GM12892 (cell line): ENCODE measurements around the gene NAV1.

Experiments
- DNase-seq: peaks from one replicate; pipeline ENCODE4 v3.0.0; 2011; ENCODE audit not compliant: insufficient read length
- FAIRE-seq: peaks from 2 replicates; lab custom pipeline; 2011; peaks lifted over from hg19 to GRCh38; lab: Jason Lieb, UNC
- POLR2A ChIP-seq: IDR thresholded peaks from 2 replicates; pipeline ENCODE4 v1.6.1; 2011; ENCODE audit warnings: low read depth, low read length, control low read depth
- POLR2AphosphoS5 ChIP-seq: IDR thresholded peaks from 2 replicates; pipeline ENCODE4 v1.6.1; 2011; ENCODE audit warnings: low read depth, low read length, control low read depth
- TAF1 ChIP-seq: IDR thresholded peaks from 2 replicates; pipeline ENCODE4 v1.6.1; 2011; ENCODE audit warnings: low read depth, mild to moderate bottlenecking, control low read depth, low read length, borderline replicate concordance

The NAV1 gene

DNA sequence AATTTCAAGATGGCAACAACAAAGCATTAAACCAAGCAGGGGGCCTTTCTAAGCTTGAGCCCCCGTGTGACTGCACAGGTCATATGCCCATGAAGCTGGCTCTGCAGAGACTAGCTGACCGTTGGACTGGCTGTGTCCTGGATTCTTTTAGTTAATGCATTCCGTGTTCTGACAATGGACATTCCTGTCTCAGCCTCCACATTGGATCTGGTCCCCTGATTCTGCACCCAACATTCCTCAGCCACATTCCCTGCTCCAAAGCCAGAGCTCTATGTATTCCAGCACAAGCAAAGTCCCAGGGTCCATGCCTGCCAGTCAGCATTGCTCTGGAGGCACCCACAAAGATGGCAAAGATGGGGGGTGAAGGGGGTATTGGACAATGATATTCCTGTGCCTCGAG lies 5.1 kb upstream of the NAV1 start:
- DNase-seq, result no peak
- TF ChIP-seq POLR2AphosphoS5, result no peak
- no peak for TF ChIP-seq POLR2A
- TF ChIP-seq TAF1, result no peak
- FAIRE-seq, result no peak

GRCh38 chr1:201535046-201535918 lies 3.6 kb upstream of the NAV1 start:
- no peak for TF ChIP-seq TAF1
- no peak for TF ChIP-seq POLR2A
- no peak for TF ChIP-seq POLR2AphosphoS5
- no peak for DNase-seq
- FAIRE-seq, result no peak

GRCh38 chr1:201535919-201536245 lies 3.0 kb upstream of the NAV1 start:
- no peak for FAIRE-seq
- no peak for TF ChIP-seq POLR2A
- no peak for TF ChIP-seq TAF1
- no peak for TF ChIP-seq POLR2AphosphoS5
- DNase-seq, result no peak

GRCh38 chr1:201536558-201536957 lies 2.4 kb upstream of the NAV1 start:
- TF ChIP-seq TAF1 (no peak), POLR2AphosphoS5 (no peak)
- FAIRE-seq (no peak), DNase-seq (no peak)

- FAIRE-seq, result no peak
- TF ChIP-seq TAF1 (no peak), POLR2AphosphoS5 (no peak), POLR2A (no peak)
- no peak for DNase-seq
Observed at GRCh38 chr1:201537028-201537427, 1.9 kb upstream of the NAV1 start.

- DNase-seq (no peak), FAIRE-seq (no peak)
- TF ChIP-seq TAF1, result no peak
- TF ChIP-seq POLR2A, result no peak
- no peak for TF ChIP-seq POLR2AphosphoS5
Observed at GRCh38 chr1:201537467-201537866, 1.5 kb upstream of the NAV1 start.

- FAIRE-seq (no peak), DNase-seq (no peak)
- no peak for TF ChIP-seq POLR2AphosphoS5
- TF ChIP-seq POLR2A, result no peak
- TF ChIP-seq TAF1, result no peak
Observed at GRCh38 chr1:201537891-201538611, 876 bp upstream of the NAV1 start.

- TF ChIP-seq POLR2AphosphoS5, result no peak
- no peak for TF ChIP-seq TAF1
- TF ChIP-seq POLR2A, result no peak
- FAIRE-seq, result no peak
- DNase-seq, result no peak
Observed at GRCh38 chr1:201539561-201540431, 869 bp downstream of the NAV1 start.

GRCh38 chr1:201540846-201541735 lies 2.2 kb downstream of the NAV1 start:
- TF ChIP-seq POLR2AphosphoS5, result no peak
- no peak for TF ChIP-seq POLR2A
- TF ChIP-seq TAF1, result no peak
- FAIRE-seq (no peak), DNase-seq (no peak)

DNA sequence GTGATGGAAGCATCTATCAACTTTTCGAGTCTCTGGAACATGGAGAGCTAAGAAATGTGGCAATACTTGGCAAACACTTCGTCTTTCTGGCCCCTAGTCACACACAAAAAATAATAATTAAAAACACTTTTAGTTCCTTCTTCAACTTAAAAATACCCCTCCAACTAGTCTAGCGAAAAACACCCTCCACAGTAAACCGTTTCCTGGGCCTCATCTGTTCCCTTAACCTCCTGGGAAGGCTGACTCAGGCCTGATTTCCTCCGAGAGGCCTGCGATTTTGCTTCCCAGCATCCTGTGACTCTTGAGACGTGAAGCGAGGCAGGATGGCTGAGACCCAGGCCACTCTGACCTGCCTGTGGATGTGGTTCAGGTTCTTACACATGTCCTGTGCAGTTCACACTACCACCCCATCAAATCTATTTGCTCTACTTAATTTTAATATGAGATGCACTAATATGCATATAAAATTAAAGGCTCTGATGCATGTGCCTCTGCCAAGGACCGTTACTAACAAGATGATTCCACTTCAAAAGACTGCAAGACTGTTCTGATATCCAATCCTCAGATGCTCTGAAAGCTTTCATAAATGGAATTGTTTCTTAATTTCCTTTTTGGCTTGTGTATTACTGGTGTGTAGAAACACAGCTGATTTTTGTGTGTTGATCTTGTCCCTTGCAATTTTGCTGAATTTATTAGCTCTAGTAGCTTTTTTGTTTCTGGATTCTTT lies 3.5 kb downstream of the NAV1 start:
- FAIRE-seq, result no peak
- no peak for TF ChIP-seq TAF1
- TF ChIP-seq POLR2A, result no peak
- no peak for TF ChIP-seq POLR2AphosphoS5
- no peak for DNase-seq
